Measurements from ENCODE around the gene ACAP2. TPM values are rescaled to one million over a fixed set of nuclear protein-coding genes. Genes with fewer than 3 reads are reported as not detected.
"Not testable (repeated sequence)": the region's sequence is repeated elsewhere in the genome, so short reads cannot be mapped to it uniquely, and the experiment has no call there.

ACAP2 gene
- total RNA-seq, 1 experiment from 2014 or later: 19.8 TPM

DNA sequence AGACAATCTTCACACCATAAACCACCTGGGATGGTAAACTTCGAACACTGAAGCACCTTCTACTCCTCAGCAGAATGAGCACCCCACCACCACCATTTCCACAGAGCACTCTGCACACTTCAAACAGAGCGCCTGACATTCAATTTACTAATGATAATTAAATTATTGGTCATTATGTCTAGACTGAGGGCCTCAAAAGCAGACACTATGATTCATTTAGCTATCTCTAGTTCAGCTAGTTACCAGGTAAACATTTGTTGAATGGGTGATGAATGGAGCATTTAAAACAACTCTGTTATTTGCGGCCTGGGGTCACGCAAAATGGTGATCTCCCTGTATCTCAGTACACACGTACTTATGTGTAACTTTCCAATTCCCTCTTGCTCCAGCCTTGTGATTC, 40.9 kb downstream of the ACAP2 start:
- in situ Hi-C loops (cut with HindIII; ENCODE audit: low pct_unique_long_range_greater_than_20kb, low sequenced_read_pairs): no loop called here
- no peak for DNase-seq (ENCODE audit: low read depth)

DNA sequence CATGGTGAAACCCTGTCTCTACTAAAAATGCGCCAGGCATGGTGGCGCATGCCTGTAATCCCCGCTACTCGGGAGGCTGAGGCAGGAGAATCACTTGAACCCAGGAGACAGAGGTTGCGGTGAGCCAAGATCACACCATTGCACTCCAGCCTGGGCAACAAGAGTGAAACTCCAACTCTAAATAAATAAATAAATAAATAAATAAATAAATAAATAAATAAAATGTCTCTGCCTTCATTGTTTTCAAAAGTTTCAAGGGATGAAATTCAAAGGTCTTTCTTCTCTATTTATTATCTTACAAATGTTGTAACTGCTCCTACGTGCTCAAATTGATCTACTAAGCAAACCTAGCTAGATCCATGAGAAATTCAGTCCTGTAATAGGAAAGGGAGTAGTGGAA, 44.4 kb downstream of the ACAP2 start:
- in situ Hi-C loops (cut with HindIII; ENCODE audit: low pct_unique_long_range_greater_than_20kb, low sequenced_read_pairs): not testable (repeated sequence)

DNA sequence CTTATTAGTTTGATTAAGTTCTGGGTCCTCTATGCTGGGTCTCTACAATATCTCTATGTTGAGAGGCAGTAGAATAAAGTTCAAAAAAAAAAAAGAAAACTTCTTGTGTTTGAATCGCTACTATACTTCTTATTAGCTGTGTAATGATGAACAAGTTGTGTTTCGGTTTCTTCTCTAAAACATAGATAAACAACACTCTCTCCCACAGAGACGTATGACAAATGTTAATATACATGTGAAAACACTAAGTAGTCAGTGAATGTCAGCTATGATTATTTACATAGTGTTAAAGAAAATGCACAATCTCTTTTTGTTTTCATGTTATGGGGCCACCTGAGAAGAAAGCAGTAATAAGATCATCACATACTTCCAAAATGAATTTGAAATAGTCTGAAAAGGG, 45.3 kb downstream of the ACAP2 start:
- in situ Hi-C loops (cut with HindIII; ENCODE audit: low pct_unique_long_range_greater_than_20kb, low sequenced_read_pairs): no loop called here
- DNase-seq (ENCODE audit: low read depth): no peak

More for the DNA sequence above, 44.4 kb downstream of the ACAP2 start:
- not testable (repeated sequence) for DNase-seq (ENCODE audit: low read depth)

DNA sequence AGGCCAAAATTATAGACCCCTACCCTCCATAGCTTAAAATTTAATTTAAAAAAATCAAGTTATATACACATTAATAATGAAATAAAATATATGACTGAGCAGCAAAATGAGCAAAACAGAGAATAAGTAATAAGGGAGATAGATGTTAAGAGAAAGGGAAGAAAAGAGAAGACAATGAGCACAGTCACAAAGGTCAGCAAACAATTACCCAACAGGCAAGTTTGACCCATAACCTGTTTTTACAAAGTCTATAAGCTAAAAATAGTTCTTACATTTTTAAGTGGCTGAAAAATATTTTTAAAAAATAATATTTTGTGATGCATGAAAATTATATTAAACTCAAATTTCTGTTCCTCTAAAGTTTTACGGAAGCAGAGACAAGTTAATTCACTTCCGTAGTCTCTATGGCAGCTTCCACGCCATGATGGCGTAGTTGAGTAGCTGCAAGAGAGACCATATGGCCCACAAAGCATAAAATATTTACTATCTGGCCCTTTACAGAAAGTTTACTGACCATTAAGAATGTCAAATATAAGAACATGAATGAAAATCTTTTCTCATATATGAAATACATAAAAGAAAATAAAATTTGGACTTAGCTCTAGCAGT, 47.5 kb downstream of the ACAP2 start:
- DNase-seq (ENCODE audit: low read depth): no peak
- in situ Hi-C loops (cut with HindIII; ENCODE audit: low pct_unique_long_range_greater_than_20kb, low sequenced_read_pairs): no loop called here

DNA sequence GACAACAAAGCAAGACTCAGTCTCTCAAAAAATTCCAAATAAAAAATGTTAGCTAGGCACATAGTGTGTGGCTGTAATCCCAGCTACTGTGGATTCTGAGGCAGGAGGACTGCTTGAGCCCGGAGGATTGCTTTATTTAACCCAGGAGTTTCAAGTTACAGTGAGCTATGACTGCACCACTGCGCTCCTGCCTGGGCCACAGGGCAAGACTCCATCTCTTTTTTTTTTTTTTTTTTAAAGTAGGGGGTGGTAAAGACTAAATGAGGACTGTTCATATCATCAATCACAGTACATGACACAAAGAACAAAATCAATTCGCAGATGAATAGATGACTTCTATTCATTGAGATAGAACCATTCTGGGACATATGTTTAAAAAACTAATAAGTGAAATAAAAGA, 48.1 kb downstream of the ACAP2 start:
- no peak for DNase-seq (ENCODE audit: low read depth)
- in situ Hi-C loops (cut with HindIII; ENCODE audit: low pct_unique_long_range_greater_than_20kb, low sequenced_read_pairs): no loop called here

DNA sequence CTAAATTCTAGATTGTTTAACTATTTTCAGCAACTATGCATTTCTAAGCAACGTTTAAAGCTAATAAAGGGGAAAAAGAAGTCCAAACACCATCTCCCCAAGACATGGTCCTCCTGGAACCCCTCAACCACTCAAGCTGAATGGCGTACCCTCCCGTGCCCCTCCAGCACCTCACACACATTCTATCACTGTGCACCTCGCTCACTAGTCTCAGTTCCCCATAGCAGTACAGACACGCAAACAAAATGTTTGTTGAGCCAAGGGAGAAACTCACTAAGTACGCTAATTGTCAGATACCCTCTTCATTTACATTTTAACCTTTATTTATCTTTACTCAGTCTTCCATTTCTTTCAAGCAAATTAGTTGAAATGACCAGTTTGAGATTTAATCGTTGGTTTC, 48.8 kb downstream of the ACAP2 start:
- no peak for DNase-seq (ENCODE audit: low read depth)
- in situ Hi-C loops (cut with HindIII; ENCODE audit: low pct_unique_long_range_greater_than_20kb, low sequenced_read_pairs): no loop called here

DNA sequence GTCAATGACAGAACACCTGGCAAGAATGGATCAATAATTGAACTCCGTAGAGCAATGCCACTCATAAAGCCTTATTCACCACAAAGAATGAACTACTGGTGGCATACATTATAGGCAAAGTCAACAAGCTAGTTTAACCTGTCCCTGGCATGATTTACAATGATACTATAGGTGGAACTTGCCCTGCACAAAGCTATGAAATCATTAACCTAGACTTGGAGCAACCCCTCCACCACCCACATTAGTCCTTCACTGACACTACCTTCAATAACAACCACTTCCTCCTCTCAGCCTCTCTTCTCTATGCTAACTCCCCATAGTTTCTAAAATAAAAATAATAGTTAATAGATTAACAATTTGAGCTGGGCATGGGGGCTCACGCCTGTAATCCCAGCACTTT, 54.4 kb downstream of the ACAP2 start:
- in situ Hi-C loops (cut with HindIII; ENCODE audit: low pct_unique_long_range_greater_than_20kb, low sequenced_read_pairs): no loop called here
- DNase-seq (ENCODE audit: low read depth): no peak

DNA sequence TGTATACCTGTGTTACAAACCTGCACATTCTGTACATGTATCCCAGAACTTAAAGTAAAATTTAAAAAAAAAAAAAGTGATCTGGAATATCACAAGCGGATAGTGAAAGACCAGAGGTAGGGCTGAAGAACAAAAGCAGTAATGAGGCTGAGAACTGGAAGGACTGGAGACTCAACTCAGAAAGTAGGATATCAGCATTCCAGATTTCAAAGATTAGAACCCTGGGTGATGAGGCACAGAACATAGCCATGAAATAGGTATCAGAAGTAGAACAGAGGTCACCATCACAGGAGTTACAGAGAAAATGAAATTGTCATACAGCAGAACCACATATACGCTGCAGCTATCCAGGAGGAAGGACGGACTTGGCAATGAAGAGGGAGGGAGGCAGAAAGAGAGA, 56.1 kb downstream of the ACAP2 start:
- no peak for DNase-seq (ENCODE audit: low read depth)
- in situ Hi-C loops (cut with HindIII; ENCODE audit: low pct_unique_long_range_greater_than_20kb, low sequenced_read_pairs): no loop called here

DNA sequence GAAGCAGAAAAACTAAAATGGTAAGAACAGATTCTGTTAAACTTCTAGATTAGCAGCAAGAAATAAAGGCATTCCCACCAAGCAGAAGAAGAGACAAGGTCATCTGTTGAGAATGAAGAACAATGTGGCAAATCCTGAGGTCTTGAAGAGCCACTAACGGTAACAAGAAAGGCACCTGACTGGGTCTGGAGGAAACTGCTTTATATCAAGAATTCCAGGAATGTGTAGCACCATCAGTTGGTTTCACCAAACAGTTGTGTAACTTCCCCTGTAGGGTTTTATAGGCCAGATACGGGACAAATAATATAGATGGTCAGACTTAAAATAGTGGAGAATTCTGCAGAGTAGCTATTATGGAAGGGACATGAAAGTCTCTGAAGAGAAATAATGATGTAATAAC, 57.3 kb downstream of the ACAP2 start:
- no peak for DNase-seq (ENCODE audit: low read depth)
- in situ Hi-C loops (cut with HindIII; ENCODE audit: low pct_unique_long_range_greater_than_20kb, low sequenced_read_pairs): no loop called here

DNA sequence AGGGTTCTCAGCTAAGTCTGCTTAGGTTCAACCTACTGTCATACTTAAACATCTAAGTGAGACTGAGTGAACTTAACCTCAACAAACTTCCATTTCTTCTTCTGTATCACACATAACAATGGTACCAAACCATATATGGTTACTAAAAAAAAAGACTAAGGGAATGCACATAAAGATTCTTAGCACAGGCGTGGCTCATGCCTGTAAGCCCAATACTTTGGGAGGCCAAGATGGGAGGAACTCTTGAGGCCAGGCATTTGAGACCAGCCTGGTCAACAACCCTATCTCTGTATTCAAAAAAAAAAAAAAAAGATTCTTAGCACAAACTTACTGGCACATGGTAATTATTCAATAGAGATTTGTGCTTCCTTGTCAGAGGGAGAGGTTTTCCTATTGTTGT, 57.9 kb downstream of the ACAP2 start:
- in situ Hi-C loops (cut with HindIII; ENCODE audit: low pct_unique_long_range_greater_than_20kb, low sequenced_read_pairs): no loop called here

DNA sequence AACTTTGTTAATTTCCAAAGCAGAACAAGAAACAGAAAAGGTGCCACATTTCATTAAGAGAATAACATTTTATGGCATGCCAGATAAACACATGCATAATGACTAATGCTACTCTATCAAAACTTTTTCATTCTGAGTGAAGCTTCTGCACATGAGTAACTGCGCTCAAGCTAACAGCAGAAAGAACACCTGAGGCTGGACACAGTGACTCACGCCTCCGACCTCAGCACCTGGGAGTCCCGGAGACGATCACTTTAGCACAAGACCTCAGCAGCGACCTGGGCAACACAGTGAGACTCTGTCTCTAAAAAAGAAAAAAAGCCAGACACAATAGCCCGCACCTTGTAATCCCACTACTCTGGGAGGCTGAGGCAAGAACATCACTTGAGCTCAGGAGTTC, 70.6 kb downstream of the ACAP2 start:
- no peak for DNase-seq (ENCODE audit: low read depth)
- in situ Hi-C loops (cut with HindIII; ENCODE audit: low pct_unique_long_range_greater_than_20kb, low sequenced_read_pairs): no loop called here

More for the DNA sequence above, 57.9 kb downstream of the ACAP2 start:
- no peak for DNase-seq (ENCODE audit: low read depth)

DNA sequence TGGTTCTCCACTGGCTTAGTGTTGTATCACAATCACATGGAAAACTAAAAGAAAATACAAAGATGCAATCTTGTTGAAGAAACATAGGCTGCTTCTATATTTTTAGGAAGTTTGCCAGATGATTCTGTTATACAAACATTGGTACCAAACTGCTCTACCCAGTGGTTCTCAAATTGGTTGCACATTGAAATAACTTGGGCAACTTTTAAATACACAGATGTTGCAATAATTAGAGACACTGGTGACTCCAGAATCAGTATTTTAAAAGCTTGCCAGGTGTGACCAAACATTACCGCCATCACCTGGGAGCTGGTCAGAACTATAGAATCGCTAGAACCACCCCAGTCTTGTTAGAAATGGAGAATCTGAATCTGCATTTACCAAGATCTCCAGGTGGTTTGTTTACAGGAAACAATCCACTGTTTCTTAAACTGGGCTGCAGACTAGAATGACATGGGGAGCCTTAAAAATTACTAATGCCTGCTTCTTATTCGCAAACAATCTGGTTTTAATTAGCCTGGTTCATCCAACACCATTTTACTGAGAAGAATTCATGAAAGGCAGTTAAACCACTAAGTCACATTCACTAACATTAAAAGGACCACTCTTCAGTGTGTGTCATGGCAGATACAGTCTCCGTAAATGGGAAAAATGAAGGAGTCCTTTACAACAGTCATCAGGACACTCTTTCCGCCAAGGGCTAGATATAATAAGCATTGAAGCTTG, 76.5 kb downstream of the ACAP2 start:
- DNase-seq (ENCODE audit: low read depth): no peak
- in situ Hi-C loops (cut with HindIII; ENCODE audit: low pct_unique_long_range_greater_than_20kb, low sequenced_read_pairs): no loop called here

DNA sequence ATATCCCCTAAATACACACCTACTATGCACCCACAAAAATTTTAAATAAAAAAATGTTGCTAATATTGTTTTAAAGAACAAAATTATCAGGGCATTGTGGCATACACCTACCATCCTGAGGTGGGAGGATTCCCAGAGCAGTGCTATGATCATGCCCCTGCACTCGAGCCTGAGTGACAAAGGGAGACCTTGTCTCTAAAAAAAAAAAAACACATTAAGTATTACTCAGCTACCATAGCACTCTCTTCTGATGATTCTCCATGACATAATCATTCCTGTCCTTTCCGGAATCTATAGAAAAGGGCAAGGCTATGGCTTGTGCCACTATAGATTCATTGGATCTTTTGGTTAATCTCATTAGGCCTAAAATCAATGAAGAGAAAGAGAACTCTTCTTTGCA, 77.4 kb downstream of the ACAP2 start:
- no peak for DNase-seq (ENCODE audit: low read depth)
- in situ Hi-C loops (cut with HindIII; ENCODE audit: low pct_unique_long_range_greater_than_20kb, low sequenced_read_pairs): no loop called here

DNA sequence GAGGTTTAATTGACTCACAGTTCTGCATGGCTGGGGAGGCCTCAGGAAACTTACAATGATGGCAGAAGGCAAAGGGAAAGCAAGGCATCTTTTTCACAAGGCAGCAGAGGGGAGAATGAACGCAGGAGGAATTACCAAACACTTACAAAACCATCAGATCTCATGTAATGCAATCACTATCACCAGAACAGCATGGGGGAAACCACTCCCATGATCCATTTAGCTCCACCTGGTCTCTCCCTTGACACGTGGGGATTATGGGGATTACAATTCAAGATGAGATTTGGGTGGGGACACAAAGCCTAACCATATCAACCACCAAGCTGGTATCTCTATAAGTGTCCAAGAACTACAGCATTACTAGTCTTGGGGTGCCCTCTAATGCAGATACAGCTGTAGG, 85.0 kb downstream of the ACAP2 start:
- DNase-seq (ENCODE audit: low read depth); in situ Hi-C loops (cut with HindIII; ENCODE audit: low pct_unique_long_range_greater_than_20kb, low sequenced_read_pairs): not testable (repeated sequence)

DNA sequence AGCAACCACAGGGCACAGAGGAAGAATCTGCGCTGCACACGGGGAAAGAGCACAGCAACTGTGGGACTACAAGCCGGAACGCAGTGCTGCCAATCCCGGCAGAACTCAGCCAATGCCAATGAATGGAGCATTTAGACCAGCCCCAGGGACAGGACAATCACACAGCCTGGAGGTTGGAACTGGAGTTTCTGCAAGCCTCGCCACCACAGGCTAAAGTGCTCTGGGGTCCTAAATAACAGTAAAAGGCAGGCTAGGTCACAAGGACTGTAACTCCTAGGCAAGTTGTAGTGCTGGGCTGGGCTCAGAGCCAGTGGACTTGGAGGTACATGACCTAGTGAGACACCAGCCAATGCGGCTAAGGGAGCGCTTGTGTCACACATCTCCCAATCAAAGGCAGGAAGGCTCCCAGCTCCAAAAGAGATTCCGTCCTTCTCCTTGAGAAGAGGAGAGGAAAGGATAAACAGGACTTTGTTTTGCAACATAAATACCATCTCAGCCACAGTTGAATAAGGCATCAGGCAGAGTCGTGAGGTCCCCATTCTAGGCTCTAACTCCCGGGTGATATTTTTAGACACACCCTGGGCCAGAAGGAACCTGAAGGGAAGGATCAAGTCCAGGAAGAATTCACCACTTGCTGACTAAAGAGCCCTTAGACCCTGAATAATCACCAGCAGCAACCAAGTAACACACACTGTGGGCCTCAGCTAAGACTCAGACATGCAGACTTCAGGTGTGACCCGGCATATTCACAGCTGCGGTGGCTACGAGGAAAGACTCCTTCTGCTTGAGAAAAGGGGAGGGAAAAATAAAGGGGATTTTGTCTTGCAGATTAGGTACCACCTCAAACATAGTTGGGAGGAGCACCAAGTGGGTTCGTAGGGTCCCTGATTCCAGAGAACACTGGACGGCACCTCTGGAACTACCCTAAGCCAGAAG, 86.4 kb downstream of the ACAP2 start:
- no peak for DNase-seq (ENCODE audit: low read depth)
- in situ Hi-C loops (cut with HindIII; ENCODE audit: low pct_unique_long_range_greater_than_20kb, low sequenced_read_pairs): no loop called here

DNA sequence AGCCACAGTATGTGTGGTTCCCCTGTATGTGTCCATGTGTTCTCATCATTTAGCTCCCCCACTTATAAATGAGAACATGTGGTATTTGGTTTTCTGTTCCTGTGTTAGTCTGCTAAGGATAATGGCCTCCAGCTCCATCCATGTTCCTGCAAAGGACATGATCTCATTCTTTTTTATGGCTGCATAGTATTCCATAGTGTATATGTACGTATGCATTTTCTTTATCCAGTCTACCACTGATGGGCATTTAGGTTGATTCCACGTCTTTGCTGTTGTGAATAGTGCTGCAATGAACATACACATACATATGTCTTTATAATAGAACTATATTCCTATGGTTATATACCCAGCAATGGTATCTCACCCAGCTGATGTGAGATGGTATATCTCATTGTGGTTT, 88.8 kb downstream of the ACAP2 start:
- DNase-seq (ENCODE audit: low read depth); in situ Hi-C loops (cut with HindIII; ENCODE audit: low pct_unique_long_range_greater_than_20kb, low sequenced_read_pairs): not testable (repeated sequence)

DNA sequence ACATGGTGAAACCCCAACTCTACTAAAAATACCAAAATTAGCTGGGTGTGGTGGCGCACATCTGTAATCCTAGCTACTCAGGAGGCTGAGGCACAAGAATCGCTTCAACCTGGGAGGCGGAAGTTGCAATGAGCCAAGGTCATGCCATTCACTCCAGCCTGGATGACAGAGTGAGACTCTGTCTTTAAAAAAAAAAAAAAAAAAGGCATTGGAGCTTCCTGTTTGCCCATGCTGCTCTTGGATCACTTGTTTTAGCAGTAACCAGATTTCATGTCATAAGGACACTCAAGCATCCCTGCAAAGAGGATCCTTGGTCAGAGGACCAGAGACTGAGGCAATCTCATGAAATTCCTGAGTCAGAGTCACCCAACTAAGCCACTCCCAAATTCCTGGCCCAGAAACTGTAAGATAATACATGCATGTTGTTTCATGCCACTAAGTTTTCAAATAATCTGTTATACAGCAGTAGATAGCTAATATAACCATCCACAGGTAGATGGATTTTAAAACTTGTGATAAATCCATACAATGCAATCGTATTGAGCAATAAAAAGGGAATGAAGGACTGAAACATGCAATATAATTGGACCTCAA, 89.8 kb downstream of the ACAP2 start:
- peak; percentile 52 for DNase-seq (ENCODE audit: low read depth)
- in situ Hi-C loops (cut with HindIII; ENCODE audit: low pct_unique_long_range_greater_than_20kb, low sequenced_read_pairs): no loop called here

DNA sequence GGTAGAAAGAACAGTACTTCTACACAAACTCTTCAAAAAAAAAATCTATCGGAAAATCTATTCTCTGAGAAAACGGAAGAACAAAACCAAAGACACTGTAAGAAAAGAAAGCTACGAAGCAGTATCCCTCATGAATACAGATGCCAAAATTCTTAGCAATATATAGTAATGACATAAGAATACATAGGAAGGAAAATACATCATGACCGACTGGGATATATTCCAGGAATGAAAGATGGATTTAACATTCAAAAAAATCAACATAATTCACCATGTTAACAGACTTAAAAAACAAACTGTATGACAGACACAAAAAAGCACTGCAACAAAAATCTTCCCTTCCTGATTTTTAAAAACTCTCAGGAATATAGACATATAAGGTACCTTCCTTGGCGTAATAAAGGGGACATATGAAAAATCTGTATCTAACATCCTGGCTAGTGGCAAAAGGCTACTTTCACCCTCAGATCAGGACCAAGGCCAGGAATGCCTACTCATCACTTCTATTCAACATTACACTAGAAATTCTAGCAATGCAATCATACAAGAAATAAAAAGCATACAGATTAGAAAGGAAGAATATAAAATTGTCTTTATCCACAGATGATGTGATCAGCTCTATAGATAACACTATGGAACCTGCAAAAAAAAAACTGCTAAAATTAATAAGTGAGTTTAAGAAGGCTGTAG, 94.2 kb downstream of the ACAP2 start:
- in situ Hi-C loops (cut with HindIII; ENCODE audit: low pct_unique_long_range_greater_than_20kb, low sequenced_read_pairs): no loop called here
- no peak for DNase-seq (ENCODE audit: low read depth)

Data from Caki2 (cell line).